Measurements from ENCODE around the gene GATAD2A.

The GATAD2A gene

GRCh38 chr19:19545707-19546106, 140.2 kb downstream of the GATAD2A start:
- no peak for DNase-seq (ENCODE audit: low spot score)

DNA sequence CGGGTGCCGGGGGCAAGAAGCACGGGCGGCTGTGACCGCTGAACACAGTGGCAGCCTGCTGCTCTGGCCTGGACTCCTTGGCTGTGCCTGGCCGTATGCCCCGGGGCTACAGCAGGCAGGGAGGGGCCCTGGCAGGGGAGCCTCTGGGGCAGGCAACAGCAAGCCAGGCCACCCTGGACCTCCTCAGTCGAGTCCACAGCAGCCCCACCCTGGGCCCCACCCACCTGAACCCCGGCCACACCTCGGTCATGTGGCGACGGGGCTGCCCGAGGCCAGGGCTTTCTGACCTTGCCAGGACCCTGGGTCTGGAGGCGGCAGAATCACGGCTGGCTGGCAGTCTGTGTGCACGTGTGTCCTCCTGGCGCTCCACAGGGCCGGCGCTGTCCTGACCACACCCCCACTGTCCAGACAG, 141.3 kb downstream of the GATAD2A start:
- no peak for DNase-seq (ENCODE audit: low spot score)

DNA sequence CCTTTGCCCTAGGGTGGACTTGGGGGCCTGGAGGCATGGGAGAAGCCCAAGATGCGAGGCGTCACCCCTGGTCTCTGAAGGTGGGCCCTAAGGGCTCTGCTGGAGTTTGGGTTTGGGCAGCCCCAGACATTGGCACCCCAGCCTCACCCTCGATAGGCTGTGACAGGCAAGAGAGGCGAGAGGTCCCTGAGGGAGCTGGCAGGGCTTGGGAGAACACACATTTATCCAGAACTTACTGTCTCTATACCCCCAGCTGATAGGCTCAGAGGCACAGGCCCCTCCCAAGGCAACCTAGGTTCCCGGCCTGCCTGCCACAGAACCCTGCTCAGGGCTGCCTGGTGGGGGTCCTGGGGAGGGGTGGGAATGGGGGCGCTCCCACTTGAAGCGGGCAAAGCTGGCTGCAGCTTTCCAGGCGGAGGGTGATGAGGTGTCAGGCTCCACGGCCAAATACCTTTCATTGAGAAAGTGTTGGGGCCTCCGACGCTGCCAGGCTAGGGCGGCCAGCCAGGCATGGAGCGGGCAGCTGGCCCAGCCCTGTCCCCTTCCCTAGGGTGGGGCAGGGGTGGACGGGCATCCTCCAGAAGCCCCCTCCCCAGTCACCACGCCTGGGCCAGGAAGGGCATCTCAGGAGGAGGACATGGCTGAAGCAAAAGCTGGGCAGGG, 142.3 kb downstream of the GATAD2A start:
- DNase-seq (ENCODE audit: low spot score) = no peak

- DNase-seq (ENCODE audit: low spot score) = no peak
Measured at GRCh38 chr19:19548915-19549759, 143.7 kb downstream of the GATAD2A start.

DNA sequence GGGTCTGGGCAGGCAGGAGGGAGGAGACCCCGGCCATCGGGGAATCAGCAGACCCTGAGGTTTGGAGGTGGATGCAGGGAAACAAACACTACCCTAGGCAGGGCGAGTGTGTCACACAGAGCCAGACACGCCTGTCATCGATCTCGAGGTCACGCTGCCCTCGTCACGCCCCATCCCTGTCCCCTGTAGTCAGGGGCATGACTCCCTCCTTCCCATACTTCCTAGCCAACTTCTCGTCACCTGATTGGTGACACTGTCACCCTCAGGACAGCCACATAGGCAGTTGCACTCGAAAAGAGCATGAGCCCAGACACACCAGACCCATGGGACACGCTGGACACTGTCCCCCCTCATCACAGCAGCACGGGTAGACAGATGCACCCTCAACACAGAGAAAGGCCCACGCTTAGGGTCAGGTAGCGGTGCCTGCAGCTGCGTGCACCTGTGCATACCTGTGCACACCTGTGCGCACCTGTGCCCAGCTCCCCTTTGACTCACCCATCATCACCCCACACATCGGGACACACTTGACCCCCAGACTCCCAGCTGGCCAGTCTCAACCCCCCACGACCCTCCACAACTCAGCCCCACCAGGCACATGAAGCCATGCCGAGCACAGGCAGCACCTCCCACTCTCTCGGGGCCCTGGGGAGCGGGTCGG, 144.5 kb downstream of the GATAD2A start:
- DNase-seq (ENCODE audit: low spot score) = no peak

DNA sequence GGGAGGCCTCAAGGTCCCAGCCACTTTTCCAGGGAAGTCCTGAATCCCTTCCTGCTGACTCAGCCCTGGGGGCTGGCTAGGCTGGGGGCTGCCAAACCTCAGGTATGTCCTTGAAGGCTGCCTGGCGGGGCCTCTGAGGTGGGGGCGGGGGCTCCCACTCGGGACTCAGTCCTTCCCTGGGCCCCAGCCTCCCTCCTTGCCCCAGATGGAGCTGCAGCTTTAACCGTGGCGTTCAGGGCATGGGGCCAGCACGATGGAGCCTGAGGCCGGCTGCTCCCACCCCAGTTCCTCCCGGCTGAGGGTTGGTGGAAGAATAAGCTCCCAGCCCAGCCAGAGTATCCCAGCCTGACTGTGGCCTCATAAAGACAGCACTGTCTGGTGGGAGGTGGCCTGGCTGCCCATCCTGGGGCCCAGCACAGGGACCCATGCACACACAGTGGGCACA, 145.0 kb downstream of the GATAD2A start:
- no peak for DNase-seq (ENCODE audit: low spot score)

GRCh38 chr19:19550972-19551852, 145.7 kb downstream of the GATAD2A start:
- no peak for DNase-seq (ENCODE audit: low spot score)

GRCh38 chr19:19551853-19552192, 146.3 kb downstream of the GATAD2A start:
- DNase-seq (ENCODE audit: low spot score) = no peak

- DNase-seq (ENCODE audit: low spot score) = peak; percentile 43
Measured at GRCh38 chr19:19552798-19553197, 147.3 kb downstream of the GATAD2A start.

GRCh38 chr19:19553670-19554069, 148.2 kb downstream of the GATAD2A start:
- no peak for DNase-seq (ENCODE audit: low spot score)

DNA sequence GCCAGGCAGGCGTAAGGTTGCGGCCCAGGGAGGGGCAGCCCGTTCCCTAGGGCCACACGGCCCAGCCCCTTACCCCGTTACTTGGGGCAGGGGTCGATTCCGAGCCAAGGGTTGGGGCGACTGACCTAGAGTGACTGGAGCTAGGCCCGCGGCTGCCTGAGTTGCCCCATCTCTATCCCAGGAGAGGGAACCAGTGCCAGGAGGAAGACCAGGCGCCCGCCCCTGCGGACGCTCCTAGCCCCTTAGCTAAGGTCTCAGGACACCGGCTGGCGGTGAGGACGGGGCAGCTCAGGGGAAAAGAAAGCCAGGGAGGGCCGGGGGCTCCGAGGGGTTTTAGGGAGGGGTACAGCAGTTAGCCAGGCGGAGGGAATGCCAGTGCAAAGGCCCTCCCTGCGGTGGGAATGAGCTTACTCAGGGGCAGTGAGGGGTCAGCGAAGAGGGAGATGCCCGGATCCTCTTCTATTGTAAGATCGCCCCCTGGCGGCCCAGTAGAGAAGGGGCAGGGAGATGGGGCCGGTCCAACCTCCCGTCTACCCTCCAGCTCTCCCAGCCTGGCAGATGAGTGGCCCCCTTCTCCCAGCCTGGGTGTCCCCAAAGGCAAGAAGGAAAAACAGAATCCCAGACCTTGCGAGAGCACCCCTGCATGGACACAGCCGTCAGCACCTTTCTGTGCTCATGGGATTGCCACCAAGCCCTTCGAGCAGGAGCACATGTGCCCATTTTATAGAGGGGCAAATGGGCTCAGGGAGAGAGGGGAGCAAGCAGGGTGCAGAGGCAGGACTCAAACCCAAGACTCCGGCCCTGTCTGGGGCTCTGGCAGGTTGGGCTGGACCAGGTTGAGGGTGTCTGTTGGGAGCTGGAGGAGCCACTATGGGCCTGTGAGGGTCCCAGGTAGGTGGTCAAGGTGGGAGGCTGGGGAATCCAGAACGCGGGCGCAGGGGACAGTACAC, 148.9 kb downstream of the GATAD2A start:
- DNase-seq (ENCODE audit: low spot score) = peak; percentile 71

DNA sequence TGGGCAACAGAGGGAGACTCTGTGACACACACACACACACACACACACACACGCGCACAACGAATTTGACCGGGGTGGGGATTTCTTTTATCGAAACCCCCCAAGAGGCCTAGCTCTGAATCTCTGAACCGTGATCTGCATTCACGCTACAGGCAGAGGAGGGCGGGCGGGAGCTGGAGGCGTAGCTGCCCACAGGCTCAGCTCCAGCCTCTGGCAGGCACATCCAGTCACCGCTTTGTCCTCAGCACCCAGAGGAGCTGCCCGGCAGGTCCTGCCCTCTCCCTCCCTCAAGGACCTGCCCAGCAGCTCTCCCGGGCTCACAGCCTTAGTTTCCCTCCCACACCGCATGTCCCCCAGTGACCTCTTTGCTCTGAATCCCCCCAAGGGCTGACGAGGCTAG, 152.6 kb downstream of the GATAD2A start:
- DNase-seq (ENCODE audit: low spot score) = no peak
